ENCODE data around the gene DCST1. TPM values are rescaled to one million over a fixed set of nuclear protein-coding genes. Genes with fewer than 3 reads are reported as not detected.

The DCST1 gene
- total RNA-seq, 8 experiments from 2014 or later, result 0.16 to 1.00 TPM; not detected in 6

DNA sequence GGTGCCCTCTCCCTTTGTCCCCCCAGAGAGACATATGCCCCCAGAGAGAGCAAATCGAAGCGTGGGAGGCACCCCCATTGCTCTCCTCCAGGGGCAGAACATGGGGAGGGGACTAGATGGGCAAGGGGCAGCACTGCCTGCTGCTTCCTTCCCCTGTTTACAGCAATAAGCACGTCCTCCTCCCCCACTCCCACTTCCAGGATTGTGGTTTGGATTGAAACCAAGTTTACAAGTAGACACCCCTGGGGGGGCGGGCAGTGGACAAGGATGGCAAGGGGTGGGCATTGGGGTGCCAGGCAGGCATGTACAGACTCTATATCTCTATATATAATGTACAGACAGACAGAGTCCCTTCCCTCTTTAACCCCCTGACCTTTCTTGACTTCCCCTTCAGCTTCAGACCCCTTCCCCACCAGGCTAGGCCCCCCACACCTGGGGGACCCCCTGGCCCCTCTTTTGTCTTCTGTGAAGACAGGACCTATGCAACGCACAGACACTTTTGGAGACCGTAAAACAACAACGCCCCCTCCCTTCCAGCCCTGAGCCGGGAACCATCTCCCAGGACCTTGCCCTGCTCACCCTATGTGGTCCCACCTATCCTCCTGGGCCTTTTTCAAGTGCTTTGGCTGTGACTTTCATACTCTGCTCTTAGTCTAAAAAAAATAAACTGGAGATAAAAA is 53.4 kb downstream of the DCST1 start:
- 30 to 100% (median 59%) methylated on average over 1 to 4 of the region's 8 CpGs; no CpG with 5 or more reads in 6 of the 10 experiments for WGBS, 10 experiments
- peaks cover 32 to 37% of the 10 kb centered on the region in 2 donors for H3K4me1 ChIP-seq (replicated peaks in 1 of 2)
- no peak overlapping the region for H3K4me3 ChIP-seq
- H3K27ac ChIP-seq, result no peak overlapping the region
- ATAC-seq (replicated peaks in 6 of 8), result no peak
- in situ Hi-C loops (cut with MboI; ENCODE audit: low pct_unique_long_range_greater_than_20kb in 2 of 9, low sequenced_read_pairs in 9 of 9, unreplicated experiment in 9 of 9), result no loop called here

DNA sequence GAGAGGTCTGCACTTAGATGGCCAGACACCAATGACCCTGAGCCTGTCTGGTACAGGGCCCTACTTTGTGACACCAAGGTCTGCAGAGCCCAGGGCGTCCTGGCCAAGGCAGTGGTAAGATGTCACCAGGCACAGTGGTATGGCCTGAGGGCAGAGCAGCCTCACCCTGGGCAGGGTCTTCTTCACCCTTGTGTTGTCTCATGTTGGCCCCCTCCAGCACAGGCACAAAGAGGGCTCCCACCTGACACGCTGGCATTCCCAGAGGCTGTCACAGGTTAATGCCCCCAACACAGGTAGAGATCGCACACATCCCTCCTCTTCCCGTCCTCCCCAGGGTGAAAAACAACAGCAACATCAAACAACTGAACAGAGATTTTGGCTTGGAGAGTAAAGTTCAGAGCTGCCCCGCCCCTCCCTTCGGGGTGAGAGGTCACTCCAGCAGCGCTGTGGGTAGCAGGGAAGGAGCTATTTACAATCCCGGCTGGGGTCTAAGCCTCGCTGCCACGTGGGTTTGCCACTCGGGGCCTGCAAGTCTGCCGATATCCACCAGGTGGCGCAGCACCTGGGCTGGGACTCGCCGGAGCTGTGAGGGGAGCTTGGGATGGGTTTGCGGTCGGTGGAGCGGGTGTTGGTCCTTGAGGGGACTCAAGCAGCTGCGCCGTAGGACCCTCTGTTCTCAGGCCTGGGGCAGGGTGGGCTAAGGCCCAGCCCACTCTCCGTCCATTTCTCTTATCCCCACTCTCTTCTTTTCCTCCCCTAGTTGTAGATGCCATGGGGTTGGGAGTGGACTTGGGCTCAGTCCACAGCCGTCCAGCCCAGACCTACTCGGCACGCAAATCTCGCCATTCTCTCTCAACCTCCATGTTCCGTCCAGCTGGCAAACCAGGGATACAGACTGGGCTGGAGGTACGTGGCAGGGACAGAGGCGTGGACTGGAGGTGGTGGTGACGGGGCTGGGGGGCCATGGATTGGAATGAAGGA is 57.7 kb downstream of the DCST1 start:
- peak overlapping the region in 1 of 5 donors; percentile 3 for H3K4me3 ChIP-seq
- WGBS, 10 experiments, result 0 to 48% (median 13%) methylated on average over 1 to 18 of the region's 29 CpGs; no CpG with 5 or more reads in 2 of the 10 experiments
- in situ Hi-C loops (cut with MboI; ENCODE audit: low pct_unique_long_range_greater_than_20kb in 2 of 9, low sequenced_read_pairs in 9 of 9, unreplicated experiment in 9 of 9), result loop anchor here in 4 of 9 experiments (5.0 to 10.0 kb wide), 2 partner anchors 73 to 76 kb away; no protein-coding TSS in a partner anchor
- H3K27ac ChIP-seq, result no peak overlapping the region
- peaks cover 3 to 17% of the 10 kb centered on the region in 2 donors for H3K4me1 ChIP-seq (replicated peaks in 1 of 2)
- peak; percentile 65 to 89 (median 74) for ATAC-seq (replicated peaks in 6 of 8)

- Histone ChIP-seq H3K4me1 (replicated peaks in 1 of 2) (peaks cover 3 to 17% of the 10 kb centered on the region in 2 donors), H3K27ac (no peak overlapping the region), H3K4me3 (no peak overlapping the region)
- peak in 2 of 8 experiments; percentile 2 to 12 for ATAC-seq (replicated peaks in 6 of 8)
- 40 to 100% (median 70%) methylated on average over 1 of the region's 6 CpGs; no CpG with 5 or more reads in 6 of the 10 experiments for WGBS, 10 experiments
- in situ Hi-C loops (cut with MboI; ENCODE audit: low pct_unique_long_range_greater_than_20kb in 2 of 9, low sequenced_read_pairs in 9 of 9, unreplicated experiment in 9 of 9), result loop anchor here in 4 of 9 experiments (5.0 to 10.0 kb wide), 2 partner anchors 73 to 75 kb away; no protein-coding TSS in a partner anchor
Measured at GRCh38 chr1:155092131-155092530, 58.5 kb downstream of the DCST1 start.

GRCh38 chr1:155092641-155093040 is 59.0 kb downstream of the DCST1 start:
- no peak overlapping the region for H3K27ac ChIP-seq
- in situ Hi-C loops (cut with MboI; ENCODE audit: low pct_unique_long_range_greater_than_20kb in 2 of 9, low sequenced_read_pairs in 9 of 9, unreplicated experiment in 9 of 9), result loop anchor here in 4 of 9 experiments (5.0 to 10.0 kb wide), 2 partner anchors 72 to 75 kb away; no protein-coding TSS in a partner anchor
- H3K4me1 ChIP-seq (replicated peaks in 1 of 2), result peaks cover 3 to 17% of the 10 kb centered on the region in 2 donors
- H3K4me3 ChIP-seq, result no peak overlapping the region
- 0 to 93% (median 68%) methylated on average over 1 to 5 of the region's 12 CpGs; no CpG with 5 or more reads in 3 of the 10 experiments for WGBS, 10 experiments
- no peak for ATAC-seq (replicated peaks in 6 of 8)

GRCh38 chr1:155093911-155094621 is 60.4 kb downstream of the DCST1 start:
- Histone ChIP-seq H3K4me1 (replicated peaks in 1 of 2) (peaks cover 3 to 17% of the 10 kb centered on the region in 2 donors), H3K27ac (no peak overlapping the region), H3K4me3 (no peak overlapping the region)
- in situ Hi-C loops (cut with MboI; ENCODE audit: low pct_unique_long_range_greater_than_20kb in 2 of 9, low sequenced_read_pairs in 9 of 9, unreplicated experiment in 9 of 9), result loop anchor here in 4 of 9 experiments (5.0 to 10.0 kb wide), 2 partner anchors 71 to 73 kb away; no protein-coding TSS in a partner anchor
- ATAC-seq (replicated peaks in 6 of 8), result peak; percentile 42 to 70 (median 61)
- 0 to 80% (median 16%) methylated on average over 2 to 7 of the region's 13 CpGs for WGBS, 10 experiments

DNA sequence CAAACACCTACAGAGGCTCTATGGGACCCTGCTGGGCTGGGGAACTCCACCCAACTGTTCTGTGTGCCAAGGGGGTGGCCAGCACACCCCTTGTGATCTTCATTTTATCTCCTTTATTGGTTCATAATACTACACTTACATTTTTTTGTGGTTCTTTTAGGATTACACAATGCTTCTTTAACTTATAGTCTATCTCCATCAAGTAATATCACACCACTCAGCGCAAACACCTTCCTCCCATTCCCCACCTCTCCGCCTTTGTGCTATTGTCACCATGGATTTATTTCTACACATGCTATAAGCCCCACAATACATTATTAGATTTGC is 61.0 kb downstream of the DCST1 start:
- H3K4me3 ChIP-seq, result no peak overlapping the region
- ATAC-seq (replicated peaks in 6 of 8), result no peak
- H3K4me1 ChIP-seq (replicated peaks in 1 of 2), result peaks cover 3 to 17% of the 10 kb centered on the region in 2 donors
- WGBS, 10 experiments, result 33 to 100% (median 76%) methylated on average over 1 to 2 of the region's 2 CpGs
- H3K27ac ChIP-seq, result no peak overlapping the region
- in situ Hi-C loops (cut with MboI; ENCODE audit: low pct_unique_long_range_greater_than_20kb in 2 of 9, low sequenced_read_pairs in 9 of 9, unreplicated experiment in 9 of 9), result loop anchor here in 4 of 9 experiments (5.0 to 10.0 kb wide), 2 partner anchors 70 to 73 kb away; no protein-coding TSS in a partner anchor

GRCh38 chr1:155099331-155099730 is 65.7 kb downstream of the DCST1 start:
- ATAC-seq (replicated peaks in 6 of 8), result no peak
- WGBS, 10 experiments, result 40 to 100% (median 83%) methylated on average over 1 to 7 of the region's 7 CpGs
- Histone ChIP-seq H3K4me1 (replicated peaks in 1 of 2) (peaks cover 2% of the 10 kb centered on the region in 2 donors), H3K27ac (no peak overlapping the region), H3K4me3 (no peak overlapping the region)
- in situ Hi-C loops (cut with MboI; ENCODE audit: low pct_unique_long_range_greater_than_20kb in 2 of 9, low sequenced_read_pairs in 9 of 9, unreplicated experiment in 9 of 9), result loop anchor here in 3 of 9 experiments (10.0 kb wide), 1 partner anchor 65 kb away; no protein-coding TSS in a partner anchor

Other genes starting within 250 kb of the DCST1 start
- 10 to 100 TPM in 1 of 8 experiments, 1 to 10 TPM in 4, under 1 TPM in 3; 0.50 to 16.1 (median 1.5) TPM for gene KCNN3, start 163.5 kb upstream of the DCST1 start, total RNA-seq
- 10 to 100 TPM; 11.5 to 47.1 (median 24.6) TPM for gene PMVK, start 97.1 kb upstream of the DCST1 start, total RNA-seq
- 100 to 1,000 TPM in 2 of 8 experiments, 10 to 100 TPM in 6; 12.4 to 156 (median 30.8) TPM for gene PBXIP1, start 77.7 kb upstream of the DCST1 start, total RNA-seq
- 10 to 100 TPM; 14.4 to 49.9 (median 26.5) TPM for gene PYGO2, start 72.0 kb upstream of the DCST1 start, total RNA-seq
- gene SHC1, start 63.1 kb upstream of the DCST1 start, total RNA-seq, result 100 to 1,000 TPM in 2 of 8 experiments, 10 to 100 TPM in 6; 24.8 to 184 (median 53.5) TPM
- 100 to 1,000 TPM in 1 of 8 experiments, 10 to 100 TPM in 7; 21.6 to 257 (median 42.5) TPM for gene CKS1B, start 59.1 kb upstream of the DCST1 start, total RNA-seq
- gene FLAD1, start 50.5 kb upstream of the DCST1 start, total RNA-seq, result 10 to 100 TPM; 34.1 to 76.9 (median 49.2) TPM
- 1 to 10 TPM in 4 of 8 experiments, under 1 TPM in 3, not detected in 1; 0.38 to 3.4 (median 1.3) TPM for gene LENEP, start 40.2 kb upstream of the DCST1 start, total RNA-seq
- 10 to 100 TPM in 3 of 8 experiments, 1 to 10 TPM in 5; 3.1 to 26.9 (median 8.6) TPM for gene ZBTB7B, start 31.0 kb upstream of the DCST1 start, total RNA-seq
- 1 to 10 TPM in 2 of 8 experiments, under 1 TPM in 5, not detected in 1; 0.22 to 2.8 (median 0.78) TPM for gene DCST2, start within 50 bp of the DCST1 start, total RNA-seq
- gene ADAM15, start 17.5 kb downstream of the DCST1 start, total RNA-seq, result 10 to 100 TPM; 15.7 to 76.9 (median 28.1) TPM
- gene EFNA4, start 29.9 kb downstream of the DCST1 start, total RNA-seq, result 10 to 100 TPM in 2 of 8 experiments, 1 to 10 TPM in 6; 5.4 to 10.9 (median 7.7) TPM
- 10 to 100 TPM in 5 of 8 experiments, 1 to 10 TPM in 2, under 1 TPM in 1; 0.71 to 53.7 (median 27.8) TPM for gene EFNA3, start 45.0 kb downstream of the DCST1 start, total RNA-seq
- 10 to 100 TPM in 2 of 8 experiments, 1 to 10 TPM in 5, under 1 TPM in 1; 0.92 to 61.0 (median 1.6) TPM for gene EFNA1, start 94.1 kb downstream of the DCST1 start, total RNA-seq
- 10 to 100 TPM; 11.7 to 54.8 (median 18.9) TPM for gene SLC50A1, start 102.0 kb downstream of the DCST1 start, total RNA-seq
- 100 to 1,000 TPM in 4 of 8 experiments, 10 to 100 TPM in 4; 54.1 to 173 (median 119) TPM for gene DPM3, start 106.7 kb downstream of the DCST1 start, total RNA-seq
- gene KRTCAP2, start 139.5 kb downstream of the DCST1 start, total RNA-seq, result 100 to 1,000 TPM; 166 to 272 (median 202) TPM
- 10 to 100 TPM in 4 of 8 experiments, 1 to 10 TPM in 2, under 1 TPM in 2; 0.20 to 20.2 (median 11.4) TPM for gene TRIM46, start 140.0 kb downstream of the DCST1 start, total RNA-seq
- gene THBS3, start 174.1 kb downstream of the DCST1 start, total RNA-seq, result 10 to 100 TPM; 12.4 to 51.2 (median 21.0) TPM
- gene MTX1, start 174.9 kb downstream of the DCST1 start, total RNA-seq, result 10 to 100 TPM; 32.9 to 65.0 (median 44.2) TPM
- gene ENTREP3, start 221.7 kb downstream of the DCST1 start, total RNA-seq, result 10 to 100 TPM in 6 of 8 experiments, 1 to 10 TPM in 2; 5.5 to 38.6 (median 22.6) TPM
- gene SCAMP3, start 228.5 kb downstream of the DCST1 start, total RNA-seq, result 100 to 1,000 TPM in 3 of 8 experiments, 10 to 100 TPM in 5; 52.0 to 115 (median 80.0) TPM
- gene CLK2, start 239.7 kb downstream of the DCST1 start, total RNA-seq, result 100 to 1,000 TPM in 1 of 8 experiments, 10 to 100 TPM in 7; 25.4 to 103 (median 48.0) TPM
- 10 to 100 TPM in 5 of 8 experiments, 1 to 10 TPM in 2, under 1 TPM in 1; 0.76 to 33.4 (median 12.1) TPM for gene HCN3, start 243.6 kb downstream of the DCST1 start, total RNA-seq

Measured in motor neuron (in vitro differentiated cells).